H1 (cell line): ENCODE results near the gene SERAC1. TPM values are rescaled to one million over a fixed set of nuclear protein-coding genes. Genes with fewer than 3 reads are reported as not detected.

Experiments used
- CTCF ChIA-PET: fragments of 300-600 bp; sonication (Branson Sonifier 250); formaldehyde crosslinking; loops from one replicate; lab custom pipeline; 2021; ENCODE audit not compliant: partially characterized antibody; lab: Charles Lee
- POLR2A ChIA-PET: fragments of 300-600 bp; sonication (Branson Sonifier 250); formaldehyde crosslinking; loops from one replicate; lab custom pipeline; 2021; ENCODE audit warnings: inconsistent platforms; ENCODE audit not compliant: partially characterized antibody; lab: Charles Lee
- DNase-seq, 2 experiments: peaks; one replicate each; pipeline versions ENCODE4 v3.0.0 to v3.0.0-alpha.2; 2010 to 2022; ENCODE audit warnings: low spot score in 2 of 2, low read depth in 1 of 2, mixed read lengths in 1 of 2
- FAIRE-seq: peaks from 2 replicates; lab custom pipeline; 2011; peaks lifted over from hg19 to GRCh38; lab: Jason Lieb, UNC
- H2AFZ ChIP-seq: 2 replicates; pipeline ENCODE4 v1.8.1; 2012; ENCODE audit warnings: low read length, inconsistent platforms
- H2AK5ac ChIP-seq: 2 replicates; pipeline ENCODE4 v1.6.1; 2013; ENCODE audit warnings: low read depth, low read length
- H2BK120ac ChIP-seq: replicated peaks from 2 replicates; pipeline ENCODE3; 2013; ENCODE audit warnings: low read depth, low read length, inconsistent platforms
- H2BK12ac ChIP-seq: 2 replicates; pipeline ENCODE4 v1.6.1; 2013; ENCODE audit warnings: low read depth, low read length
- H2BK15ac ChIP-seq: 2 replicates; pipeline ENCODE4 v1.6.1; 2013; ENCODE audit warnings: low read length
- H2BK20ac ChIP-seq: 2 replicates; pipeline ENCODE4 v1.6.1; 2013; ENCODE audit warnings: low read length
- H2BK5ac ChIP-seq: 2 replicates; pipeline ENCODE4 v1.6.1; 2013; ENCODE audit warnings: low read depth, low read length
- H3K14ac ChIP-seq: 2 replicates; pipeline ENCODE4 v1.6.1; 2013; ENCODE audit warnings: inconsistent platforms; ENCODE audit not compliant: insufficient read length
- H3K18ac ChIP-seq: 2 replicates; pipeline ENCODE4 v1.6.1; 2013; ENCODE audit warnings: low read length; ENCODE audit errors: extremely low read depth
- H3K23ac ChIP-seq: 2 replicates; pipeline ENCODE4 v1.6.1; 2013; ENCODE audit warnings: inconsistent platforms; ENCODE audit not compliant: insufficient read length
- H3K23me2 ChIP-seq: 2 replicates; pipeline ENCODE4 v1.6.1; 2013; ENCODE audit warnings: low read depth, low read length
- H3K27ac ChIP-seq: 2 replicates; pipeline ENCODE4 v1.6.1; 2011; ENCODE audit warnings: low read depth, low read length, inconsistent platforms
- H3K27me3 ChIP-seq, 4 experiments: replicated peaks in 1 of 4; 1 replicate in 1 of 4; 2 replicates in 3 of 4; pipeline versions ENCODE4 v1.6.1 to v1.8.1; 2011 to 2013; ENCODE audit warnings: low read length in 3 of 4, mild to moderate bottlenecking in 3 of 4, inconsistent platforms in 2 of 4, mixed read lengths in 2 of 4, moderate library complexity in 1 of 4; ENCODE audit not compliant: control insufficient read depth in 3 of 4, insufficient read depth in 3 of 4; ENCODE audit errors: extremely low read depth in 1 of 4
- H3K36me3 ChIP-seq, 4 experiments: 2 replicates each; pipeline versions ENCODE4 v1.6.1 to v1.8.1; 2011 to 2013; ENCODE audit warnings: mild to moderate bottlenecking in 4 of 4, low read length in 3 of 4, moderate library complexity in 2 of 4, control low read depth in 1 of 4, inconsistent platforms in 1 of 4; ENCODE audit not compliant: insufficient read depth in 4 of 4, control insufficient read depth in 2 of 4
- H3K4ac ChIP-seq: replicated peaks from 2 replicates; pipeline ENCODE3; 2013; ENCODE audit warnings: low read length, low read depth, mixed read lengths, inconsistent platforms; ENCODE audit not compliant: insufficient read length
- H3K4me1 ChIP-seq, 4 experiments: replicated peaks in 1 of 4; 1 replicate in 1 of 4; 2 replicates in 3 of 4; pipeline versions ENCODE4 v1.6.1 to v1.8.1; 2011 to 2013; ENCODE audit warnings: low read length in 3 of 4, inconsistent platforms in 2 of 4, mixed read lengths in 1 of 4; ENCODE audit not compliant: insufficient read depth in 4 of 4, control insufficient read depth in 3 of 4
- H3K4me2 ChIP-seq, 2 experiments: 2 replicates each; pipeline versions ENCODE4 v1.6.1 to v1.8.1; 2011 to 2013; ENCODE audit warnings: low read depth in 2 of 2, low read length in 2 of 2, control low read depth in 1 of 2, inconsistent platforms in 1 of 2, mild to moderate bottlenecking in 1 of 2; ENCODE audit not compliant: insufficient read depth in 1 of 2
- H3K4me3 ChIP-seq, 4 experiments: fragments of 200-600, 300-600 bp in 1 of 4; sonication (generic), shearing (Covaris generic), sonication (Bioruptor Twin) in 1 of 4; 2 replicates each; pipeline versions ENCODE4 v1.5.1 to v1.8.1; 2011 to 2016; ENCODE audit warnings: low read length in 4 of 4, low read depth in 3 of 4, control low read depth in 2 of 4, inconsistent platforms in 2 of 4, mild to moderate bottlenecking in 2 of 4, mixed read lengths in 1 of 4, moderate library complexity in 1 of 4; ENCODE audit not compliant: insufficient read depth in 2 of 4; ENCODE audit errors: extremely low read depth in 1 of 4
- H3K56ac ChIP-seq: replicated peaks from 2 replicates; pipeline ENCODE3; 2013; ENCODE audit warnings: low read depth, mild to moderate bottlenecking, mixed read lengths, low read length, inconsistent platforms; ENCODE audit not compliant: insufficient read length
- H3K79me1 ChIP-seq: 2 replicates; pipeline ENCODE4 v1.6.1; 2013; ENCODE audit warnings: low read depth, low read length, control low read depth
- H3K79me2 ChIP-seq, 2 experiments: 2 replicates each; pipeline versions ENCODE4 v1.6.1 to v1.8.1; 2012 to 2013; ENCODE audit warnings: low read length in 2 of 2, mild to moderate bottlenecking in 2 of 2, inconsistent platforms in 1 of 2; ENCODE audit not compliant: insufficient read depth in 2 of 2, control insufficient read depth in 1 of 2
- H3K9ac ChIP-seq, 4 experiments: replicated peaks in 1 of 4; 1 replicate in 1 of 4; 2 replicates in 3 of 4; pipeline versions ENCODE4 v1.6.1 to v1.8.1; 2011 to 2013; ENCODE audit warnings: low read depth in 3 of 4, low read length in 3 of 4, control low read depth in 2 of 4, mild to moderate bottlenecking in 2 of 4, moderate library complexity in 2 of 4, inconsistent platforms in 1 of 4; ENCODE audit errors: extremely low read depth in 1 of 4
- H3K9me3 ChIP-seq, 2 experiments: 2 replicates each; pipeline versions ENCODE4 v1.6.1 to v1.8.1; 2012 to 2013; ENCODE audit warnings: mild to moderate bottlenecking in 2 of 2, moderate library complexity in 2 of 2, control low read depth in 1 of 2, inconsistent platforms in 1 of 2, low read depth in 1 of 2, low read length in 1 of 2, mixed read lengths in 1 of 2; ENCODE audit not compliant: insufficient read depth in 2 of 2
- H4K20me1 ChIP-seq, 2 experiments: replicated peaks in 1 of 2; 2 replicates each; pipeline versions ENCODE3 to v1.8.1; 2011 to 2013; ENCODE audit warnings: inconsistent platforms in 2 of 2, low read length in 2 of 2, mild to moderate bottlenecking in 1 of 2; ENCODE audit not compliant: insufficient read depth in 2 of 2, control insufficient read depth in 1 of 2
- H4K5ac ChIP-seq: 2 replicates; pipeline ENCODE4 v1.6.1; 2013; ENCODE audit warnings: low read length, low read depth, mixed read lengths, inconsistent platforms; ENCODE audit not compliant: insufficient read length
- H4K8ac ChIP-seq: 2 replicates; pipeline ENCODE4 v1.8.0; 2013; ENCODE audit warnings: mild to moderate bottlenecking, moderate library complexity, low read length, inconsistent platforms; ENCODE audit not compliant: insufficient read depth; ENCODE audit errors: extremely low read depth
- H4K91ac ChIP-seq: replicated peaks from 2 replicates; pipeline ENCODE3; 2013; ENCODE audit warnings: low read length, mixed read lengths, inconsistent platforms; ENCODE audit not compliant: insufficient read length
- BACH1 ChIP-seq: IDR thresholded peaks from 2 replicates; pipeline ENCODE4 v1.6.1; 2012; ENCODE audit warnings: low read length, improper control_type of control experiment
- BCL11A ChIP-seq, 2 experiments: IDR thresholded peaks; one replicate each; pipeline ENCODE4 v1.6.1; 2011; ENCODE audit warnings: low read depth in 2 of 2, low read length in 2 of 2, mild to moderate bottlenecking in 2 of 2
- EP300 ChIP-seq, 2 experiments: IDR thresholded peaks; 1 replicate in 1 of 2; 2 replicates in 1 of 2; pipeline ENCODE4 v1.6.1; 2011 to 2012; ENCODE audit warnings: low read depth in 2 of 2, low read length in 2 of 2, mild to moderate bottlenecking in 2 of 2, borderline replicate concordance in 1 of 2, inconsistent platforms in 1 of 2, moderate library complexity in 1 of 2
- GTF2F1 ChIP-seq: IDR thresholded peaks from 2 replicates; pipeline ENCODE4 v1.6.1; 2012; ENCODE audit warnings: low read depth, low read length, improper control_type of control experiment, borderline replicate concordance
- KDM5A ChIP-seq: fragments of 200-600 bp; IDR thresholded peaks from 2 replicates; pipeline ENCODE4 v1.7.1; 2012; ENCODE audit warnings: mild to moderate bottlenecking, low read length, inconsistent platforms, mixed read lengths
- POU5F1 ChIP-seq: IDR thresholded peaks from 2 replicates; pipeline ENCODE4 v1.6.1; 2011; ENCODE audit warnings: low read depth, mild to moderate bottlenecking, low read length, moderate library complexity
- RAD21 ChIP-seq, 2 experiments: IDR thresholded peaks in 1 of 2; conservative IDR thresholded peaks in 1 of 2; 2 replicates each; pipeline ENCODE4 v1.6.1; 2011; ENCODE audit warnings: low read depth in 2 of 2, low read length in 2 of 2, improper control_type of control experiment in 1 of 2, inconsistent platforms in 1 of 2, mild to moderate bottlenecking in 1 of 2, moderate library complexity in 1 of 2
- SIN3A ChIP-seq, 2 experiments: IDR thresholded peaks in 1 of 2; conservative IDR thresholded peaks in 1 of 2; 2 replicates each; pipeline ENCODE4 v1.6.1; 2011 to 2012; ENCODE audit warnings: low read length in 2 of 2, improper control_type of control experiment in 1 of 2, low read depth in 1 of 2, mild to moderate bottlenecking in 1 of 2
- TAF1 ChIP-seq: IDR thresholded peaks from 2 replicates; pipeline ENCODE4 v1.6.1; 2011; ENCODE audit warnings: mild to moderate bottlenecking, low read depth, low read length
- WGBS, 2 experiments: shearing (Covaris generic) in 1 of 2; methylation state at CpG; one replicate each; pipeline versions ENCODE4 v1.1.6 to v1.1.7; 2013 to 2015; ENCODE audit warnings: low lambda C conversion rate in 2 of 2, mixed read lengths in 2 of 2, inconsistent platforms in 1 of 2, low coverage in 1 of 2, missing lambda C conversion rate in 1 of 2; ENCODE audit not compliant: insufficient replicate concordance in 2 of 2, insufficient coverage in 1 of 2, insufficient read length in 1 of 2; ENCODE audit errors: extremely low coverage in 1 of 2, missing lambda C conversion rate in 1 of 2; 5-methylcytosine and 5-hydroxymethylcytosine counted together
- polyA plus RNA-seq, 7 experiments: library from polyadenylated mRNA; depleted of rRNA in 3 of 7; stranded (reverse) in 5 of 7; unstranded in 2 of 7; fragments of >200 nt in 5 of 7; fragments of 200-250 nt in 2 of 7; gene quantifications; 1 replicate in 5 of 7; 2 replicates in 1 of 7; 4 replicates in 1 of 7; pipeline versions ENCODE4 v1.2.1 to v1.2.3, GENCODE V29; 2011 to 2013; ENCODE audit warnings: missing spikeins in 2 of 7, mixed read lengths in 2 of 7
- total RNA-seq: library from RNA; stranded (reverse); fragmentation: NEBNext Ultra II Directional; extraction: Animal tissue kit (Norgen Biotek cat#: 25700); gene quantifications from 2 replicates; pipeline ENCODE4 v1.2.1, GENCODE V29; 2021

SERAC1 gene
- total and polyA plus RNA-seq, 2 of the 8 experiments (the other 6 are each of a cell fraction or from before 2014, with no cell fraction given), result 7.3 to 9.0 TPM

DNA sequence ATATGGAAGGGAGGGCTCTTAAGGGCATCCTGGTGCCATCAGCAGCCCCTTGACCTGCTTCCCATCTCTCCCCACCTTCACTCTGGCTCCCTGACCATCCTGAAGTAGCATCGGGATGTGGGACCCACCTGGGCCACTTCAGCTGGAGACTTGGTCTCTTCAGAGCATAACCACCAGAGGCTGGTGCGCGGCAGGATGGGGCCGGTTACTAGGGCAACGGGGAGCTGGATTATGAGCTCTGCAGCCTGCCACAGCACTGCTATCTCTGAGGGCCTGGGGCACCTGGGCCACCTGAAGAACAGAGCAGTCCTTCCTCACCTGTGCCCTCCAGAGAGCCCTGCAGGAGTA is 106.7 kb downstream of the SERAC1 start:
- H3K4me2 ChIP-seq, result no peak overlapping the region
- no peak overlapping the region for H2BK12ac ChIP-seq
- CTCF ChIA-PET, result interaction anchor here (0.8 to 6.4 kb wide), 6 partner anchors 12 to 135 kb away, joined by 3 to 54 read pairs (median 3); no protein-coding TSS in a partner anchor
- FAIRE-seq (no peak), DNase-seq (no peak)
- no peak overlapping the region for H2BK120ac ChIP-seq
- H3K27me3 ChIP-seq, result no peaks in the 10 kb centered on the region
- H3K14ac ChIP-seq, result no peak overlapping the region
- H3K18ac ChIP-seq, result no peak overlapping the region
- no peak overlapping the region for H2AK5ac ChIP-seq
- TF ChIP-seq KDM5A (no peak), POU5F1 (no peak), BACH1 (no peak), BCL11A (IDR thresholded peaks at IDR 0.05; ENCODE audit: low read depth in 2 of 2, low read length in 2 of 2) (no peak), GTF2F1 (no peak), RAD21 (IDR thresholded peaks at IDR 0.05 in 1 of 2, conservative IDR thresholded peaks at IDR 0.05 in 1 of 2; ENCODE audit: low read depth in 2 of 2, low read length in 2 of 2) (no peak), EP300 (IDR thresholded peaks at IDR 0.05; ENCODE audit: borderline replicate concordance in 1 of 2, low read depth in 2 of 2, low read length in 2 of 2) (no peak), SIN3A (conservative IDR thresholded peaks at IDR 0.05 in 1 of 2, IDR thresholded peaks at IDR 0.05 in 1 of 2; ENCODE audit: low read depth in 1 of 2, low read length in 2 of 2) (no peak), TAF1 (no peak)
- H3K56ac ChIP-seq, result no peak overlapping the region
- H2BK20ac ChIP-seq, result no peak overlapping the region
- H3K9ac ChIP-seq, result no peak overlapping the region
- H3K23me2 ChIP-seq, result no peaks in the 10 kb centered on the region
- no peaks in the 10 kb centered on the region for H3K79me2 ChIP-seq
- peaks cover 0 to 5% (median 0%) of the 10 kb centered on the region in 4 experiments; a peak in 1 of 7 replicates for H3K4me1 ChIP-seq
- no peak overlapping the region for H2AFZ ChIP-seq
- no peak overlapping the region for H3K4ac ChIP-seq
- H3K36me3 ChIP-seq, result no peaks in the 10 kb centered on the region
- no peak overlapping the region for H4K91ac ChIP-seq
- no peaks in the 10 kb centered on the region for H3K79me1 ChIP-seq
- H2BK15ac ChIP-seq, result no peak overlapping the region
- H4K8ac ChIP-seq, result no peak overlapping the region; the same call in 1 of the 2 replicates
- 96% methylated on average over 5 of the region's 5 CpGs; no CpG with 5 or more reads in 1 of the 2 experiments for WGBS, 2 experiments
- no peak overlapping the region for H3K4me3 ChIP-seq
- no peak overlapping the region for H3K27ac ChIP-seq
- H2BK5ac ChIP-seq, result no peak overlapping the region
- H4K5ac ChIP-seq, result no peak overlapping the region
- H3K23ac ChIP-seq, result no peak overlapping the region
- H4K20me1 ChIP-seq, result no peaks in the 10 kb centered on the region
- POLR2A ChIA-PET, result interaction anchor here (1.4 kb wide), 1 partner anchor 13 kb away, joined by 3 read pairs; no protein-coding TSS in a partner anchor
- H3K9me3 ChIP-seq, result no peaks in the 10 kb centered on the region
